Aorta (tissue), 5 donors: ENCODE data around the gene FOLR3. TPM values are rescaled to one million over a fixed set of nuclear protein-coding genes. Genes with fewer than 3 reads are reported as not detected.
A peak's percentile ranks its signal among the peaks of the same experiment; 100 is the strongest.
"Not testable (repeated sequence)": the region's sequence is repeated elsewhere in the genome, so short reads cannot be mapped to it uniquely, and the experiment has no call there.

Experiments
- ATAC-seq: fragments of 200-7000 bp; cut with Tn5 transposase; one replicate; pipeline ENCODE4 v1.9.1; 2022; ENCODE audit warnings: moderate library complexity; ENCODE audit not compliant: low FRiP score
- DNase-seq, 2 donors: peaks; one replicate each; pipeline ENCODE4 v3.0.0-alpha.2; 2020
- H3K27ac ChIP-seq, 2 donors: one replicate each; pipeline ENCODE4 v1.5.1; 2013; ENCODE audit warnings: low read length in 2 of 2, mild to moderate bottlenecking in 2 of 2, moderate library complexity in 2 of 2, control low read depth in 1 of 2, inconsistent platforms in 1 of 2, low read depth in 1 of 2
- H3K27me3 ChIP-seq, 2 donors: one replicate each; pipeline ENCODE4 v1.6.1; 2013; ENCODE audit warnings: control low read depth in 1 of 2, low read length in 1 of 2, mild to moderate bottlenecking in 1 of 2, moderate library complexity in 1 of 2; ENCODE audit not compliant: insufficient read depth in 2 of 2, control insufficient read depth in 1 of 2
- H3K36me3 ChIP-seq, 2 donors: one replicate each; pipeline ENCODE4 v1.6.1; 2013; ENCODE audit warnings: control low read depth in 1 of 2, low read length in 1 of 2, mild to moderate bottlenecking in 1 of 2; ENCODE audit not compliant: insufficient read depth in 2 of 2, control insufficient read depth in 1 of 2
- H3K4me1 ChIP-seq, 2 donors: one replicate each; pipeline ENCODE4 v1.6.1; 2013; ENCODE audit warnings: low read length in 2 of 2, control low read depth in 1 of 2, mild to moderate bottlenecking in 1 of 2, moderate library complexity in 1 of 2; ENCODE audit not compliant: insufficient read depth in 2 of 2, control insufficient read depth in 1 of 2
- H3K4me3 ChIP-seq, 2 donors: one replicate each; pipeline ENCODE4 v1.5.1; 2013; ENCODE audit warnings: low read length in 2 of 2, control low read depth in 1 of 2, mild to moderate bottlenecking in 1 of 2
- H3K9me3 ChIP-seq: one replicate; pipeline ENCODE4 v1.6.1; 2013; ENCODE audit warnings: mild to moderate bottlenecking, low read length; ENCODE audit not compliant: control insufficient read depth
- WGBS, 2 donors: extraction: QIAGEN DNeasy Blood & Tissue Kit; methylation state at CpG; one replicate each; pipeline ENCODE4 v1.1.7; 2013; 5-methylcytosine and 5-hydroxymethylcytosine counted together
- intact Hi-C, 2 donors: fragments of 100-400 bp; cut with DNase I; formaldehyde crosslinking; loops; one replicate each; pipeline versions ENCODE4 v1.14.2 to v1.15.0; 2022
- polyA plus RNA-seq, 2 donors: library from polyadenylated mRNA; stranded (reverse); fragments of 200-250 nt; gene quantifications; one replicate each; pipeline ENCODE4 v1.2.3, GENCODE V29; 2013
- total RNA-seq, 2 donors: library from RNA; stranded (reverse); fragmentation: NEBNext Ultra II Directional; extraction: Animal tissue kit (Norgen Biotek cat#: 25700); gene quantifications; one replicate each; pipeline ENCODE4 v1.2.1, GENCODE V29; 2021
- donor health status: healthy with polysubstance abuse.
- donor health status: Bipolar disorder and iron deficiency.
- donor health status: DM: no; HTN: no; CAD: no.
- donor health status: DM: no; HTN: no; CAD: no.
- donor health status: DM: yes; HTN: yes; CAD: no.

FOLR3 gene
- total and polyA plus RNA-seq, 4 donors = 4.7 TPM; not detected in 3

GRCh38 chr11:72179804-72180396 is 44.4 kb downstream of the FOLR3 start:
- H3K27me3 ChIP-seq = no peaks in the 10 kb centered on the region
- H3K36me3 ChIP-seq = no peaks in the 10 kb centered on the region
- intact Hi-C loops = no loop called here
- DNase-seq (no peak), ATAC-seq (no peak)
- H3K4me3 ChIP-seq = no peak overlapping the region
- H3K4me1 ChIP-seq = no peaks in the 10 kb centered on the region
- H3K27ac ChIP-seq = no peak overlapping the region
- 78 to 79% methylated on average over 4 of the region's 4 CpGs for WGBS, 2 donors
- H3K9me3 ChIP-seq = no peaks in the 10 kb centered on the region

DNA sequence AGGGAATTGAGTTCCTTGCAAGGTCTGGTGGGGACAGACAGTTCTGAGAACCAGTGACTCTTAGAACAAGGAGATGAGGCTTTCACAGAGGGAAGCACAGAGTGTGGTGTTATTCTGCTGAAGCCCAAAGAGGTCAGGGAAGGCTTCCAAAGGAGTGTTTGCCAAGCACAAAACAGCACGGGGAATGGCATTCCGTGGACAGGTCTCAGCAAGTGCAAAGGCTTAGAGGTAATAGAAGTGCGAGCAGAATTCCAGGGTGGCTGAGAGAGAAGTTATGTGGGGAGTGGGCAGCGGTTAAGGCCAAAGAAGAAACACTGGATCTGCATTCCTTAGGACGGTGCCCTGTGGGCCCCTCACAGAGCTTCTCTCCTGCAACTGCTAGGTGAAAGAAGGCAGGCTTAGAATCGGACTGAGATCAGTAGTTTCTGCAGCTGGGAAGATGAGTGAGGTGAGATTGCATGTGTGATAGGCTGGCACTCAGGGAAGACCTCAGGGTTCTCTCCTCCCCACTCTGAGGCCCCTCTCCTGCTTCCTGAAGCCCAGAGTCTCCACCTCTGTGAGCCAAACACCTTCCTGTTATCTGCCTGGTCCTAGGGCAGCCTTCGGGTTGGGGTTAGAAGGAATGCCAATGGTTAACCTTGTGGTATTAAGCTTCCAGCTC is 45.5 kb downstream of the FOLR3 start:
- peak; percentile 44 for ATAC-seq
- H3K27me3 ChIP-seq, H3K4me1 ChIP-seq, H3K36me3 ChIP-seq, H3K27ac ChIP-seq, H3K4me3 ChIP-seq, H3K9me3 ChIP-seq, DNase-seq, intact Hi-C loops: not testable (repeated sequence)
- WGBS, 2 donors = 42 to 53% methylated on average over 7 of the region's 7 CpGs

GRCh38 chr11:72181553-72181958 is 46.0 kb downstream of the FOLR3 start:
- H3K27me3 ChIP-seq, H3K9me3 ChIP-seq, H3K36me3 ChIP-seq, H3K4me3 ChIP-seq, DNase-seq, intact Hi-C loops, H3K4me1 ChIP-seq, H3K27ac ChIP-seq: not testable (repeated sequence)
- ATAC-seq = peak; percentile 36
- 80% methylated on average over 3 of the region's 3 CpGs for WGBS, 2 donors

- Histone ChIP-seq H3K36me3 (no peaks in the 10 kb centered on the region), H3K9me3 (no peaks in the 10 kb centered on the region), H3K4me3 (no peak overlapping the region), H3K27ac (no peak overlapping the region), H3K4me1 (no peaks in the 10 kb centered on the region), H3K27me3 (no peaks in the 10 kb centered on the region)
- 85 to 89% methylated on average over 1 of the region's 1 CpG for WGBS, 2 donors
- intact Hi-C loops = no loop called here
- ATAC-seq (no peak), DNase-seq (no peak)
Measured at GRCh38 chr11:72188267-72188666, 52.7 kb downstream of the FOLR3 start.

Other genes with a start within 250 kb of the FOLR3 start
- 10 to 100 TPM in 1 of 2 donors, 1 to 10 TPM in 1; 8.2 to 12.8 TPM for gene XNDC1N, start 207.1 kb upstream of the FOLR3 start, total RNA-seq
- 1 to 10 TPM; 3.9 to 4.7 TPM for gene XNDC1N, start 207.1 kb upstream of the FOLR3 start, polyA plus RNA-seq
- 10 to 100 TPM; 38.3 to 38.6 TPM for gene RNF121, start 206.7 kb upstream of the FOLR3 start, total RNA-seq
- gene RNF121, start 206.7 kb upstream of the FOLR3 start, polyA plus RNA-seq = 10 to 100 TPM; 20.8 to 22.8 TPM
- gene IL18BP, start 136.8 kb upstream of the FOLR3 start, total RNA-seq = 10 to 100 TPM; 13.0 to 24.8 TPM
- 10 to 100 TPM in 1 of 2 donors, 1 to 10 TPM in 1; 7.8 to 12.5 TPM for gene IL18BP, start 136.8 kb upstream of the FOLR3 start, polyA plus RNA-seq
- 100 to 1,000 TPM; 150 to 241 TPM for gene NUMA1, start 55.2 kb upstream of the FOLR3 start, total RNA-seq
- 100 to 1,000 TPM in 1 of 2 donors, 10 to 100 TPM in 1; 40.4 to 322 TPM for gene NUMA1, start 55.2 kb upstream of the FOLR3 start, polyA plus RNA-seq
- gene LRRC51, start 54.9 kb upstream of the FOLR3 start, total RNA-seq = 1 to 10 TPM; 6.6 to 8.5 TPM
- 10 to 100 TPM in 1 of 2 donors, 1 to 10 TPM in 1; 8.6 to 12.8 TPM for gene LRRC51, start 54.9 kb upstream of the FOLR3 start, polyA plus RNA-seq
- gene LAMTOR1, start 32.4 kb upstream of the FOLR3 start, total RNA-seq = 10 to 100 TPM; 61.1 to 62.6 TPM
- 100 to 1,000 TPM; 100 to 160 TPM for gene LAMTOR1, start 32.4 kb upstream of the FOLR3 start, polyA plus RNA-seq
- not detected for gene TOMT, start 29.8 kb upstream of the FOLR3 start, total RNA-seq
- gene TOMT, start 29.8 kb upstream of the FOLR3 start, polyA plus RNA-seq = not detected
- 10 to 100 TPM; 24.6 to 24.7 TPM for gene ANAPC15, start 23.0 kb upstream of the FOLR3 start, total RNA-seq
- 10 to 100 TPM; 48.5 to 71.6 TPM for gene ANAPC15, start 23.0 kb upstream of the FOLR3 start, polyA plus RNA-seq
- gene FOLR1, start 56.4 kb downstream of the FOLR3 start, total RNA-seq = not detected
- gene FOLR1, start 56.4 kb downstream of the FOLR3 start, polyA plus RNA-seq = not detected
- gene FOLR2, start 81.1 kb downstream of the FOLR3 start, total RNA-seq = 10 to 100 TPM; 27.7 to 85.2 TPM
- gene FOLR2, start 81.1 kb downstream of the FOLR3 start, polyA plus RNA-seq = 10 to 100 TPM in 1 of 2 donors, 1 to 10 TPM in 1; 8.8 to 25.3 TPM
- 100 to 1,000 TPM; 130 to 166 TPM for gene INPPL1, start 89.0 kb downstream of the FOLR3 start, total RNA-seq
- 100 to 1,000 TPM in 1 of 2 donors, 10 to 100 TPM in 1; 21.9 to 135 TPM for gene INPPL1, start 89.0 kb downstream of the FOLR3 start, polyA plus RNA-seq
- gene PHOX2A, start 108.5 kb downstream of the FOLR3 start, total RNA-seq = not detected
- not detected for gene PHOX2A, start 108.5 kb downstream of the FOLR3 start, polyA plus RNA-seq